Heart left ventricle (tissue), 16 donors: ENCODE measurements around the gene DKK3. TPM values are rescaled to one million over a fixed set of nuclear protein-coding genes. Genes with fewer than 3 reads are reported as not detected.

Source experiments
- ATAC-seq, 4 donors: fragments of 200-7000 bp; cut with Tn5 transposase; one replicate each; pipeline ENCODE4 v1.9.1; 2020 to 2022; ENCODE audit warnings: moderate library complexity in 4 of 4, mild to moderate bottlenecking in 3 of 4, moderate number of reproducible peaks in 1 of 4
- DNase-seq, 5 donors: peaks; one replicate each; pipeline ENCODE4 v3.0.0-alpha.2; 2020
- H3K27ac ChIP-seq, 12 donors: fragments of 200-600 bp; sonication (generic) in 4 of 12; one replicate each; pipeline versions ENCODE4 v1.5.0 to v1.8.0; 2016 to 2022; ENCODE audit warnings: mild to moderate bottlenecking in 2 of 12
- H3K27me3 ChIP-seq, 9 donors: fragments of 200-600 bp; sonication (generic) in 2 of 9; one replicate each; pipeline versions ENCODE4 v1.5.1 to v1.8.0; 2016 to 2022; ENCODE audit warnings: mild to moderate bottlenecking in 3 of 9
- H3K36me3 ChIP-seq, 9 donors: fragments of 200-600 bp; sonication (generic) in 2 of 9; one replicate each; pipeline versions ENCODE4 v1.5.0 to v1.8.0; 2018 to 2022; ENCODE audit warnings: mild to moderate bottlenecking in 2 of 9
- H3K4me1 ChIP-seq, 12 donors: fragments of 200-600 bp; sonication (generic) in 4 of 12; one replicate each; pipeline versions ENCODE4 v1.5.0 to v1.8.0; 2016 to 2022; ENCODE audit warnings: mild to moderate bottlenecking in 3 of 12
- H3K4me3 ChIP-seq, 12 donors: fragments of 200-600 bp; sonication (generic) in 4 of 12; one replicate each; pipeline versions ENCODE4 v1.5.0 to v1.8.0; 2017 to 2022; ENCODE audit warnings: mild to moderate bottlenecking in 9 of 12, moderate library complexity in 4 of 12
- H3K9me3 ChIP-seq, 12 donors: fragments of 200-600 bp; sonication (generic) in 4 of 12; one replicate each; pipeline versions ENCODE4 v1.5.0 to v1.8.0; 2016 to 2022; ENCODE audit warnings: mild to moderate bottlenecking in 1 of 12
- POLR2A ChIP-seq, 2 donors: fragments of 450-650 bp; IDR thresholded peaks; one replicate each; pipeline ENCODE4 v1.6.1; 2017; ENCODE audit warnings: antibody characterized with exemption in 2 of 2, mild to moderate bottlenecking in 2 of 2, moderate library complexity in 2 of 2
- WGBS, 4 donors: extraction: QIAGEN DNeasy Blood & Tissue Kit in 2 of 4; methylation state at CpG; one replicate each; pipeline versions ENCODE4 v1.1.5 to v1.1.7; 2013 to 2018; 5-methylcytosine and 5-hydroxymethylcytosine counted together
- intact Hi-C, 10 donors: fragments of 100-400 bp; cut with DNase I; formaldehyde crosslinking; loops; one replicate each; pipeline versions ENCODE4 v1.11.1 to v1.14.2; 2022
- polyA plus RNA-seq, 2 donors: library from polyadenylated mRNA; stranded (reverse); fragments of 200-250 nt; gene quantifications; one replicate each; pipeline ENCODE4 v1.2.3, GENCODE V29; 2013
- total RNA-seq, 9 donors: library from RNA; depleted of rRNA in 2 of 9; stranded (reverse); fragments of >200 nt in 2 of 9; fragmentation: NEBNext Ultra II Directional in 3 of 9; extraction: Animal tissue kit (Norgen Biotek cat#: 25700) in 3 of 9; gene quantifications; one replicate each; pipeline versions ENCODE4 v1.1.0 to v1.2.4, GENCODE V29; 2016 to 2023
- TF ChIP-seq, protein P1 (sequence below), 12 donors: fragments of 200-600 bp; sonication (generic) in 4 of 12; IDR thresholded peaks; one replicate each; pipeline versions ENCODE4 v1.5.0 to v1.8.0; 2018 to 2022; ENCODE audit warnings: antibody characterized with exemption in 12 of 12, mild to moderate bottlenecking in 5 of 12
- donor health status: ischemic (EF 13 %, LVEDD 7.1; RV severe dilation, severe dysfunction).
- donor health status: healthy with polysubstance abuse.
- donor health status: DM: no; HTN: yes; CAD: no.
- donor health status: DM: no; HTN: no; CAD: no.
- donor health status: ischemic (EF 25% LVEDD 6.9; RV normal size, moderate dysfunction).
- donor health status: ischemic (EF 25% LVEDD 5.7; RV mildly dilated, moderate dysfunction).
- donor health status: healthy.
- donor health status: DM: yes; HTN: yes; CAD: no.
- donor health status: ischemic (EF 35%, LVEDD 5.7; RV mildly dilated, moderate dysfunction).
- donor health status: nonischemic (EF 11% LVEDD 7.7; RV severe dilation, severe dysfunction).
- donor health status: DM: yes; HTN: yes; CAD: no.
- donor health status: PGD.
- donor health status: ischemic (EF 29% LVEDD 5.4; RV normal size, mild dysfunction).
- donor health status: nonischemic (EF 23%, LVEDD 6.1; RV moderate dilation, normal function).

Gene DKK3
- total and polyA plus RNA-seq, 11 donors = 117 to 851 (median 707) TPM

DNA sequence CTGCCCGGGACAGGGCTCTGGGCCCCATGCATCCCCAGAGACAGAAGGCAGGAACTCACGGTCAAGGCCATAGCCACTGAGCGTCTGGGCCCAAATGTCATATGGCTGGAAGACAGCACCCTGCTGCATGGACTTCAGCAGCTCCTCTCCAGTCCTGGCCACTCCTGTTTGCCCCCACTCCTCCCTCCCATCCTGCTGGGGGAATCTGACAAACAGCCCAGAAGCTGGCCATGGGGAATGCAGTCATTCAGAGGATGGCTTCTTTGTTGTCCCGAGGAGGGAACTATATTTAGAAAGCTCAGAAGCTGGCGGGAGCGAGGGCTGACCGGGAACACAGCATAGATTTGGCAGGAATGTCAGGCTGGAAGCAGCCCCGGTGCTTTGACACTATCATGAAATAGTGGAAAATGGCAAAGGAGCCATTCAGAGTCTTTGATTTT lies 35.0 kb downstream of the DKK3 start:
- peaks cover 19 to 100% (median 88%) of the 10 kb centered on the region in 12 donors for H3K4me1 ChIP-seq

GRCh38 chr11:11972730-11973341 lies 35.6 kb downstream of the DKK3 start:
- 43 to 69% (median 59%) methylated on average over 3 of the region's 3 CpGs for WGBS, 4 donors
- Histone ChIP-seq H3K4me3 (no peak overlapping the region), H3K27me3 (no peaks in the 10 kb centered on the region), H3K9me3 (no peaks in the 10 kb centered on the region), H3K4me1 (peaks cover 13 to 98% (median 87%) of the 10 kb centered on the region in 12 donors), H3K27ac (peak overlapping the region; percentile 39 to 97 (median 86)), H3K36me3 (no peaks in the 10 kb centered on the region)
- TF ChIP-seq POLR2A (IDR thresholded peaks at IDR 0.05) = no peak
- TF ChIP-seq, protein P1, sequence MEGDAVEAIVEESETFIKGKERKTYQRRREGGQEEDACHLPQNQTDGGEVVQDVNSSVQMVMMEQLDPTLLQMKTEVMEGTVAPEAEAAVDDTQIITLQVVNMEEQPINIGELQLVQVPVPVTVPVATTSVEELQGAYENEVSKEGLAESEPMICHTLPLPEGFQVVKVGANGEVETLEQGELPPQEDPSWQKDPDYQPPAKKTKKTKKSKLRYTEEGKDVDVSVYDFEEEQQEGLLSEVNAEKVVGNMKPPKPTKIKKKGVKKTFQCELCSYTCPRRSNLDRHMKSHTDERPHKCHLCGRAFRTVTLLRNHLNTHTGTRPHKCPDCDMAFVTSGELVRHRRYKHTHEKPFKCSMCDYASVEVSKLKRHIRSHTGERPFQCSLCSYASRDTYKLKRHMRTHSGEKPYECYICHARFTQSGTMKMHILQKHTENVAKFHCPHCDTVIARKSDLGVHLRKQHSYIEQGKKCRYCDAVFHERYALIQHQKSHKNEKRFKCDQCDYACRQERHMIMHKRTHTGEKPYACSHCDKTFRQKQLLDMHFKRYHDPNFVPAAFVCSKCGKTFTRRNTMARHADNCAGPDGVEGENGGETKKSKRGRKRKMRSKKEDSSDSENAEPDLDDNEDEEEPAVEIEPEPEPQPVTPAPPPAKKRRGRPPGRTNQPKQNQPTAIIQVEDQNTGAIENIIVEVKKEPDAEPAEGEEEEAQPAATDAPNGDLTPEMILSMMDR (IDR thresholded peaks at IDR 0.05) = no peak
- ATAC-seq (peak; percentile 4 to 24 (median 16)), DNase-seq (no peak)
- intact Hi-C loops = loop anchor here in 4 of 10 donors (2.0 to 10.0 kb wide), 4 partner anchors 20 to 72 kb away; partner anchors contain the start of gene DKK3 (in 2 of the 4)

More for the DNA sequence above, 35.0 kb downstream of the DKK3 start:
- intact Hi-C loops = loop anchor here in 4 of 10 donors (2.0 to 10.0 kb wide), 4 partner anchors 19 to 71 kb away; partner anchors contain the start of gene DKK3 (in 2 of the 4)
- no peaks in the 10 kb centered on the region for H3K9me3 ChIP-seq
- H3K36me3 ChIP-seq = no peaks in the 10 kb centered on the region
- DNase-seq = peak; percentile 79 to 92 (median 86)
- H3K27me3 ChIP-seq = no peaks in the 10 kb centered on the region
- H3K27ac ChIP-seq = peak overlapping the region; percentile 78 to 97 (median 86)
- H3K4me3 ChIP-seq = no peak overlapping the region
- 4 to 17% (median 12%) methylated on average over 8 of the region's 8 CpGs for WGBS, 4 donors
- ATAC-seq = peak; percentile 78 to 88 (median 84)
- TF ChIP-seq POLR2A (IDR thresholded peaks at IDR 0.05) = no peak
- TF ChIP-seq, protein P1 (IDR thresholded peaks at IDR 0.05) = no peak

GRCh38 chr11:11971906-11972547 lies 36.4 kb downstream of the DKK3 start:
- no peak for ATAC-seq
- Histone ChIP-seq H3K27me3 (no peaks in the 10 kb centered on the region), H3K4me3 (no peak overlapping the region), H3K27ac (peak overlapping the region; percentile 39 to 97 (median 86)), H3K36me3 (peaks cover 0 to under 1% (median 0%) of the 10 kb centered on the region in 9 donors), H3K9me3 (no peaks in the 10 kb centered on the region), H3K4me1 (peaks cover 13 to 97% (median 80%) of the 10 kb centered on the region in 12 donors)
- TF ChIP-seq, protein P1 (IDR thresholded peaks at IDR 0.05) = no peak
- no peak for TF ChIP-seq POLR2A (IDR thresholded peaks at IDR 0.05)
- intact Hi-C loops = loop anchor here in 4 of 10 donors (2.0 to 10.0 kb wide), 4 partner anchors 21 to 73 kb away; partner anchors contain the start of gene DKK3 (in 2 of the 4)
- no peak for DNase-seq
- WGBS, 4 donors = 73 to 88% (median 77%) methylated on average over 5 of the region's 5 CpGs

- no peak overlapping the region for H3K4me3 ChIP-seq
- H3K27me3 ChIP-seq = no peaks in the 10 kb centered on the region
- intact Hi-C loops = loop anchor here in 4 of 10 donors (5.0 to 10.0 kb wide), 3 partner anchors 37 to 74 kb away; partner anchors contain the start of gene DKK3 (in 2 of the 4)
- peaks cover 4 to 96% (median 66%) of the 10 kb centered on the region in 12 donors for H3K4me1 ChIP-seq
- peak overlapping the region in 5 of 12 donors; percentile 19 to 64 (median 32) for H3K27ac ChIP-seq
- DNase-seq (no peak), ATAC-seq (no peak)
- TF ChIP-seq, protein P1 (IDR thresholded peaks at IDR 0.05) = no peak
- TF ChIP-seq POLR2A (IDR thresholded peaks at IDR 0.05) = no peak
- H3K36me3 ChIP-seq = peaks cover 0 to 12% (median 0%) of the 10 kb centered on the region in 9 donors
- 77 to 98% (median 96%) methylated on average over 2 of the region's 2 CpGs for WGBS, 4 donors
- no peaks in the 10 kb centered on the region for H3K9me3 ChIP-seq
These were observed 37.9 kb downstream of the DKK3 start for GRCh38 chr11:11970556-11970955.
